Measurements from ENCODE around the gene CST9. TPM values are rescaled to one million over a fixed set of nuclear protein-coding genes. Genes with fewer than 3 reads are reported as not detected.

CST9 gene
- total and polyA plus RNA-seq, 2 donors from 2014 or later = not detected

DNA sequence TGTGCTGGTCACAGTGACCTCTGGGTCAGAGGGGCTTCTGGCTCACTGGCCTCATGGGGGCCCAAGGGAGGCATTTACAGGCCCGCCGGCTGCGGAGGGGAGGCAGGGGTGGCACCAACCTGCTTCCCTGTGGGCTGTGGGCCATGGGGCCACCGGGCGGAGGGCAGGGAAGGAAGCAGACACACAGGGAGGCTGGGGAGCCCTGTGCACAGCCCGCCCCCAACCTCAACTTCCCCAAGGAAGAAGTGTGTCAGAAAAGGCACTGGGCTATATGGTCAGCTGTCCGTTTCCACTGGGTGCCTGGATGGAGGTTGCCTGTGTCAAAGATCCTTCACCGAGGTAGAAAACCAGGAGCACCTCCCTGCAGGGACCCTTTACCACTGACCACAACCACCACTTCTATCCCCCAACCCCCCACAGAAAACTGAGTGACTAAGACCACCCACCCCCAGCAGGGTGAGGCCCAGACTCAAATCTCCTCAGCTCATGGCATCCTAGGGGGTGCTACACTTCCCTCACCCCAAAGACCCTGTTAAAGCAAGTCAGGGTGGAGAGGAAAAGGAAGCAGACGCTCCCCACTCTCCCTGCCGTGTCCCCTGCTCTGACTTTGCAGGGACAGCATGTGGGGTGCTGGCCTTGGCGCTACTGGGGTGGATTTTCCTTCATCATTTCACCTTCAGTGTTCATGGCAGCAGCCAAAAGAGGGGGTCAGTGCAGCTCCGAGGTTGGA is 26.4 kb upstream of the CST9 start:
- H3K9ac ChIP-seq (ENCODE audit: low read length in 3 of 3) = no peak overlapping the region
- intact Hi-C loops (cut with DNase I) = no loop called here
- FAIRE-seq (no peak), DNase-seq (no peak)
- H3K36me3 ChIP-seq (ENCODE audit: control insufficient read depth in 2 of 3, insufficient read depth in 3 of 3, low read length in 3 of 3) = peaks cover 4 to 15% (median 4%) of the 10 kb centered on the region in 3 donors
- no peak overlapping the region for H3K27ac ChIP-seq (ENCODE audit: low read depth in 2 of 2, low read length in 2 of 2)
- TF ChIP-seq, protein P1, sequence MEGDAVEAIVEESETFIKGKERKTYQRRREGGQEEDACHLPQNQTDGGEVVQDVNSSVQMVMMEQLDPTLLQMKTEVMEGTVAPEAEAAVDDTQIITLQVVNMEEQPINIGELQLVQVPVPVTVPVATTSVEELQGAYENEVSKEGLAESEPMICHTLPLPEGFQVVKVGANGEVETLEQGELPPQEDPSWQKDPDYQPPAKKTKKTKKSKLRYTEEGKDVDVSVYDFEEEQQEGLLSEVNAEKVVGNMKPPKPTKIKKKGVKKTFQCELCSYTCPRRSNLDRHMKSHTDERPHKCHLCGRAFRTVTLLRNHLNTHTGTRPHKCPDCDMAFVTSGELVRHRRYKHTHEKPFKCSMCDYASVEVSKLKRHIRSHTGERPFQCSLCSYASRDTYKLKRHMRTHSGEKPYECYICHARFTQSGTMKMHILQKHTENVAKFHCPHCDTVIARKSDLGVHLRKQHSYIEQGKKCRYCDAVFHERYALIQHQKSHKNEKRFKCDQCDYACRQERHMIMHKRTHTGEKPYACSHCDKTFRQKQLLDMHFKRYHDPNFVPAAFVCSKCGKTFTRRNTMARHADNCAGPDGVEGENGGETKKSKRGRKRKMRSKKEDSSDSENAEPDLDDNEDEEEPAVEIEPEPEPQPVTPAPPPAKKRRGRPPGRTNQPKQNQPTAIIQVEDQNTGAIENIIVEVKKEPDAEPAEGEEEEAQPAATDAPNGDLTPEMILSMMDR (IDR thresholded peaks at IDR 0.05; ENCODE audit: borderline replicate concordance, extremely low read depth, insufficient read depth) = no peak
- H3K27me3 ChIP-seq (ENCODE audit: control insufficient read depth, insufficient read depth, low read length) = no peaks in the 10 kb centered on the region
- no peaks in the 10 kb centered on the region for H3K9me3 ChIP-seq (ENCODE audit: control insufficient read depth in 2 of 3, insufficient read depth in 1 of 3, low read length in 3 of 3)
- no peak overlapping the region for H3K4me3 ChIP-seq (ENCODE audit: low read length in 3 of 3)
- peaks cover 2 to 23% (median 17%) of the 10 kb centered on the region in 3 donors for H3K4me1 ChIP-seq (ENCODE audit: control insufficient read depth in 2 of 3, insufficient read depth in 2 of 3, low read depth in 1 of 3, low read length in 3 of 3)

DNA sequence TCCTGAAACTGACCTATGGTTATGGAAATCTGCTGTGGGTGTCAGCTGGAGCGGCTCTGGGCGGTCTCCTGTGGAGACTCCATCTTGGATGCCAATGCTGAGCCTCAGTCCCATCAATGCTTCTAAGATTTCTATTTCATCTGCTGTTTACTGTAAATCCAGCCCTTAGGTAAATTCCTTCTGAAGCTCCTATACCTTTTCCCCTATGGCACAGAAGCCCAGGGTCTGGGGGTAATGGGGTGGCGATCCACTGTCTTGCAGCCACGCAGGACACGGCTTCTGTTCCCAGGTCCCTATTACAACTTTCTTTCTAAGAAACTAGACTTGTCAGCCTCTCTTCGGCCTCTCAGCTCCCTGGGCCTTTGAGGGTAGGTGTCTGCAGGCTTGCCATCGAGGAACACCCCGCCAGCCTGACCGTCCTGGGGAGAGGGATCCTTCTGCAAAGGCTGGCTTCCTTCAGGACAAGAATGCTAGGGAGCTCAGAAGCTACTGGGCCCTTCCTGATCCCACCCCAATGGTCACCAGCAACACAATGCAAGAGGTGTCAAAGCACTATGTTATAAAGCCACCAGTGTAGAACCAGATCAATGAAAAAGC is 25.6 kb upstream of the CST9 start:
- H3K9me3 ChIP-seq (ENCODE audit: control insufficient read depth in 2 of 3, insufficient read depth in 1 of 3, low read length in 3 of 3) = no peaks in the 10 kb centered on the region
- H3K36me3 ChIP-seq (ENCODE audit: control insufficient read depth in 2 of 3, insufficient read depth in 3 of 3, low read length in 3 of 3) = peaks cover 4 to 15% (median 4%) of the 10 kb centered on the region in 3 donors
- FAIRE-seq = no peak
- intact Hi-C loops (cut with DNase I) = no loop called here
- H3K4me3 ChIP-seq (ENCODE audit: low read length in 3 of 3) = no peak overlapping the region
- DNase-seq = no peak
- no peak overlapping the region for H3K9ac ChIP-seq (ENCODE audit: low read length in 3 of 3)
- TF ChIP-seq, protein P1 (IDR thresholded peaks at IDR 0.05; ENCODE audit: borderline replicate concordance, extremely low read depth, insufficient read depth) = no peak
- no peak overlapping the region for H3K27ac ChIP-seq (ENCODE audit: low read depth in 2 of 2, low read length in 2 of 2)
- H3K4me1 ChIP-seq (ENCODE audit: control insufficient read depth in 2 of 3, insufficient read depth in 2 of 3, low read depth in 1 of 3, low read length in 3 of 3) = peaks cover 0 to 18% (median 10%) of the 10 kb centered on the region in 3 donors
- H3K27me3 ChIP-seq (ENCODE audit: control insufficient read depth, insufficient read depth, low read length) = no peaks in the 10 kb centered on the region

DNA sequence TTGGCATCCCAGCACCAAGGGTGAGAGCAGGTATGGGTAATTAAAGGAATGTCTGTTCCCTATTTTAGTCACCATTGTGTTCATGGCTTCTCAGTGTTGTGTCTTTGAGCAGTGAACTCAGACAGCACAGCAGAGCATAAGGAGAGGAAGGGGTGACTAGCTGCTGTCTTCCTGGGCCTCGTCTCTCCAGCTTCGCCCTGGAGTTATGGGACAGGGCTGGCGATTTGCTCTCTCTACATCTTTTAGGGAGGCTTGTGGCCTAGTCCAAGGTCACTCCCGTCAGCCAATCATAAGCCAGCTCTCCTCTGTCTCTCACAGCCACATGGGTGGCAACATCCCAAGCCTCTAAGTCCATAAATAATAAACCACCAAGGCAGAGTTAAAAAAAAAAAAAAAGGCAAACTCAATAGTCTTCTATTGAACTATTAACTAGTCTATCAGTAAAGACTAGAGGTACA is 24.7 kb upstream of the CST9 start:
- no peak overlapping the region for H3K27ac ChIP-seq (ENCODE audit: low read depth in 2 of 2, low read length in 2 of 2)
- DNase-seq = no peak
- no peak overlapping the region for H3K9ac ChIP-seq (ENCODE audit: low read length in 3 of 3)
- no peak overlapping the region for H3K4me3 ChIP-seq (ENCODE audit: low read length in 3 of 3)
- no peaks in the 10 kb centered on the region for H3K27me3 ChIP-seq (ENCODE audit: control insufficient read depth, insufficient read depth, low read length)
- TF ChIP-seq, protein P1 (IDR thresholded peaks at IDR 0.05; ENCODE audit: borderline replicate concordance, extremely low read depth, insufficient read depth) = no peak
- FAIRE-seq = no peak
- H3K4me1 ChIP-seq (ENCODE audit: control insufficient read depth in 2 of 3, insufficient read depth in 2 of 3, low read depth in 1 of 3, low read length in 3 of 3) = peaks cover 0 to 11% (median 5%) of the 10 kb centered on the region in 3 donors
- H3K36me3 ChIP-seq (ENCODE audit: control insufficient read depth in 2 of 3, insufficient read depth in 3 of 3, low read length in 3 of 3) = peaks cover 4 to 15% (median 4%) of the 10 kb centered on the region in 3 donors
- no peaks in the 10 kb centered on the region for H3K9me3 ChIP-seq (ENCODE audit: control insufficient read depth in 2 of 3, insufficient read depth in 1 of 3, low read length in 3 of 3)
- intact Hi-C loops (cut with DNase I) = no loop called here
